CD14-positive monocyte (primary cell): ENCODE data around the gene C6orf15. TPM values are rescaled to one million over a fixed set of nuclear protein-coding genes. Genes with fewer than 3 reads are reported as not detected.
A peak's percentile ranks its signal among the peaks of the same experiment; 100 is the strongest.

Experiments
- DNase-seq, 3 donors: peaks; one replicate each; pipeline ENCODE4 v3.0.0-alpha.2; 2011 to 2022
- H2AFZ ChIP-seq: 2 replicates; pipeline ENCODE4 v1.6.0; 2012; ENCODE audit warnings: mild to moderate bottlenecking, low read depth, low read length, inconsistent platforms; ENCODE audit not compliant: insufficient read depth, poor library complexity, severe bottlenecking
- H3K27ac ChIP-seq, 2 donors: 1 replicate in 1 of 2; 2 replicates in 1 of 2; pipeline ENCODE4 v1.5.1; 2012 to 2013; ENCODE audit warnings: low read length in 2 of 2, control low read depth in 1 of 2, inconsistent platforms in 1 of 2, low read depth in 1 of 2, mild to moderate bottlenecking in 1 of 2
- H3K27me3 ChIP-seq, 2 donors: one replicate each; pipeline versions ENCODE4 v1.6.0 to v1.6.1; 2011 to 2013; ENCODE audit warnings: low read length in 2 of 2; ENCODE audit not compliant: control insufficient read depth in 2 of 2, insufficient read depth in 2 of 2
- H3K36me3 ChIP-seq, 2 donors: replicated peaks in 1 of 2; 1 replicate in 1 of 2; 2 replicates in 1 of 2; pipeline versions ENCODE4 v1.5.1 to v1.6.1; 2012 to 2013; ENCODE audit warnings: low read length in 2 of 2, control low read depth in 1 of 2, inconsistent platforms in 1 of 2, mild to moderate bottlenecking in 1 of 2; ENCODE audit not compliant: insufficient read depth in 2 of 2, control insufficient read depth in 1 of 2
- H3K4me1 ChIP-seq, 2 donors: 1 replicate in 1 of 2; 2 replicates in 1 of 2; pipeline versions ENCODE4 v1.5.1 to v1.6.1; 2012 to 2013; ENCODE audit warnings: low read length in 2 of 2, control low read depth in 1 of 2, inconsistent platforms in 1 of 2, mild to moderate bottlenecking in 1 of 2, moderate library complexity in 1 of 2; ENCODE audit not compliant: insufficient read depth in 2 of 2, control insufficient read depth in 1 of 2
- H3K4me2 ChIP-seq: replicated peaks from 2 replicates; pipeline ENCODE3; 2012; ENCODE audit warnings: low read length, moderate library complexity, mild to moderate bottlenecking; ENCODE audit not compliant: poor library complexity, severe bottlenecking; ENCODE audit errors: extremely low read depth
- H3K4me3 ChIP-seq, 3 experiments: fragments of 200-600 bp in 1 of 3; sonication (generic) in 1 of 3; replicated peaks in 1 of 3; 1 replicate in 2 of 3; 2 replicates in 1 of 3; pipeline ENCODE4 v1.5.1; 2011 to 2013; ENCODE audit warnings: low read length in 3 of 3, mild to moderate bottlenecking in 3 of 3, control low read depth in 2 of 3, low read depth in 2 of 3, inconsistent platforms in 1 of 3, moderate library complexity in 1 of 3
- H3K79me2 ChIP-seq: 2 replicates; pipeline ENCODE4 v1.6.0; 2012; ENCODE audit warnings: mild to moderate bottlenecking, control low read depth, inconsistent platforms, low read length, moderate library complexity; ENCODE audit not compliant: insufficient read depth
- H3K9ac ChIP-seq: 2 replicates; pipeline ENCODE4 v1.6.0; 2017; ENCODE audit warnings: low read length, mild to moderate bottlenecking; ENCODE audit not compliant: insufficient read depth, poor library complexity, severe bottlenecking
- H3K9me3 ChIP-seq, 2 donors: replicated peaks in 1 of 2; 1 replicate in 1 of 2; 2 replicates in 1 of 2; pipeline versions ENCODE4 v1.5.1 to v1.6.1; 2012 to 2013; ENCODE audit warnings: low read length in 2 of 2, control low read depth in 1 of 2; ENCODE audit not compliant: control insufficient read depth in 1 of 2, insufficient read depth in 1 of 2
- H4K20me1 ChIP-seq: 2 replicates; pipeline ENCODE4 v1.6.0; 2012; ENCODE audit warnings: mild to moderate bottlenecking, low read length, control low read depth, moderate library complexity; ENCODE audit not compliant: insufficient read depth
- H3K27ac Mint-ChIP-seq, 7 donors: one replicate each; pipeline ENCODE4 v1.8.0; 2020; ENCODE audit warnings: mild to moderate bottlenecking in 7 of 7, mixed read lengths in 7 of 7, moderate library complexity in 6 of 7, inconsistent platforms in 2 of 7
- H3K27me3 Mint-ChIP-seq, 3 donors: one replicate each; pipeline ENCODE4 v1.8.0; 2021 to 2022; ENCODE audit warnings: low read depth in 3 of 3, mild to moderate bottlenecking in 3 of 3, mixed read lengths in 3 of 3, moderate library complexity in 3 of 3, inconsistent platforms in 1 of 3
- H3K36me3 Mint-ChIP-seq, 2 donors: one replicate each; pipeline ENCODE4 v1.8.0; 2020; ENCODE audit warnings: mixed read lengths in 2 of 2, inconsistent platforms in 1 of 2, mild to moderate bottlenecking in 1 of 2
- H3K4me1 Mint-ChIP-seq: one replicate; pipeline ENCODE4 v1.8.0; 2020; ENCODE audit warnings: mild to moderate bottlenecking, mixed read lengths
- H3K4me3 Mint-ChIP-seq, 2 donors: one replicate each; pipeline ENCODE4 v1.8.0; 2020; ENCODE audit warnings: mild to moderate bottlenecking in 2 of 2, mixed read lengths in 2 of 2, moderate library complexity in 1 of 2
- H3K9me3 Mint-ChIP-seq, 7 donors: one replicate each; pipeline ENCODE4 v1.8.0; 2020 to 2022; ENCODE audit warnings: mixed read lengths in 7 of 7, mild to moderate bottlenecking in 6 of 7, moderate library complexity in 6 of 7, inconsistent platforms in 2 of 7
- CTCF ChIP-seq: fragments of 200-600 bp; IDR thresholded peaks from one replicate; pipeline ENCODE4 v1.8.0; 2022; ENCODE audit warnings: antibody characterized with exemption, mild to moderate bottlenecking
- WGBS: methylation state at CpG from one replicate; pipeline ENCODE4 v1.1.5; 2013; ENCODE audit warnings: missing lambda C conversion rate; ENCODE audit not compliant: insufficient coverage; 5-methylcytosine and 5-hydroxymethylcytosine counted together
- intact Hi-C, 2 donors: fragments of 100-400 bp; cut with micrococcal nuclease; formaldehyde crosslinking; loops; one replicate each; pipeline versions ENCODE4 v1.15.0 to v1.15.1; 2023
- polyA plus RNA-seq, 3 donors: library from polyadenylated mRNA; depleted of rRNA in 1 of 3; unstranded in 2 of 3; stranded (reverse) in 1 of 3; fragments of 300-500 nt in 2 of 3; fragments of >200 nt in 1 of 3; fragmentation: Illumina TruSeq in 2 of 3; gene quantifications; 1 replicate in 2 of 3; 2 replicates in 1 of 3; pipeline ENCODE4 v1.2.3, GENCODE V29; 2012 to 2021

The C6orf15 gene
- polyA plus RNA-seq, 3 donors, result not detected

GRCh38 chr6:31087494-31088089 is 24.8 kb downstream of the C6orf15 start:
- Histone ChIP-seq H3K4me2 (no peak overlapping the region), H4K20me1 (no peaks in the 10 kb centered on the region), H3K4me3 (no peak overlapping the region), H2AFZ (no peak overlapping the region), H3K79me2 (no peaks in the 10 kb centered on the region), H3K27me3 (peaks cover 5 to 11% of the 10 kb centered on the region in 2 donors), H3K27ac (no peak overlapping the region), H3K9ac (no peak overlapping the region), H3K36me3 (no peaks in the 10 kb centered on the region), H3K4me1 (peaks cover 0 to 7% of the 10 kb centered on the region in 2 donors), H3K9me3 (no peaks in the 10 kb centered on the region)
- intact Hi-C loops, result loop anchor here (5.0 to 10.0 kb wide), 4 partner anchors 173 to 343 kb away; partner anchors contain the start of genes FLOT1 (in 1 of the 2), IER3 (in 1 of the 2) and VARS2 (in 1 of the 2)
- Mint-ChIP-seq H3K27ac (no peak overlapping the region), H3K36me3 (no peaks in the 10 kb centered on the region), H3K4me3 (no peak overlapping the region), H3K27me3 (peaks cover 4 to 11% (median 9%) of the 10 kb centered on the region in 3 donors), H3K4me1 (peaks cover 11% of the 10 kb centered on the region), H3K9me3 (peaks cover 0 to 3% (median 0%) of the 10 kb centered on the region in 7 donors)
- TF ChIP-seq CTCF, result peak; percentile 86
- DNase-seq, result peak; percentile 75 to 83 (median 81)
- WGBS, result 0% methylated on average over 2 of the region's 14 CpGs

GRCh38 chr6:31086788-31087440 is 25.5 kb downstream of the C6orf15 start:
- Histone ChIP-seq H3K4me2 (no peak overlapping the region), H3K4me1 (peaks cover 0 to 7% of the 10 kb centered on the region in 2 donors), H3K79me2 (no peaks in the 10 kb centered on the region), H4K20me1 (no peaks in the 10 kb centered on the region), H3K4me3 (no peak overlapping the region), H3K27ac (no peak overlapping the region), H3K9ac (no peak overlapping the region), H3K27me3 (peaks cover 5 to 11% of the 10 kb centered on the region in 2 donors), H3K9me3 (no peaks in the 10 kb centered on the region), H2AFZ (peak overlapping the region; percentile 12), H3K36me3 (no peaks in the 10 kb centered on the region)
- Mint-ChIP-seq H3K27me3 (peaks cover 4 to 11% (median 9%) of the 10 kb centered on the region in 3 donors), H3K4me1 (peaks cover 11% of the 10 kb centered on the region), H3K4me3 (no peak overlapping the region), H3K9me3 (peaks cover 0 to 3% (median 0%) of the 10 kb centered on the region in 7 donors), H3K36me3 (no peaks in the 10 kb centered on the region), H3K27ac (no peak overlapping the region)
- 0% methylated on average over 1 of the region's 7 CpGs for WGBS
- intact Hi-C loops, result loop anchor here (5.0 to 10.0 kb wide), 4 partner anchors 172 to 342 kb away; partner anchors contain the start of genes FLOT1 (in 1 of the 2), IER3 (in 1 of the 2) and VARS2 (in 1 of the 2)
- TF ChIP-seq CTCF, result no peak
- no peak for DNase-seq
